ENCODE data around the gene USP34. TPM values are rescaled to one million over a fixed set of nuclear protein-coding genes. Genes with fewer than 3 reads are reported as not detected.

USP34 gene
- total and polyA plus RNA-seq, 2 experiments from 2014 or later, result 42.4 to 94.5 TPM

DNA sequence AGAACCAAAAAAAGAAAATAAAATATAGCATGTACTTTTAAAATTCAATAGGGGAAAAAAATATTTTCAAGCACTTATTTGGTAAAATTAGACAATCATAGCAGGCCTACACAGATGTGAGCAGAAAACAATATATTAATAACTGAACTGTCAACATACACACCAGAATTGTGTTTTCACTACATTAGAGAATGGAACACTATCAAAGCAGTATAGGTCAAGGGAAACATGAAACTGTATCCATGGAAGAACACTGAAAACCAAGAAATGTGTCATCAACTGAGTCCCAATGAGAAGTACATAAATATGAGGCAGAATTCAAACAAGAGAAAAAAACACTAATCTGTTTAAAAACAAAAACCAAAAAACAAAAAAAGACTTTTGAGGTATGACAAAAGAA, 132.4 kb downstream of the USP34 start:
- Histone ChIP-seq H3K4me3 (no peak overlapping the region), H3K4me1 (ENCODE audit: low read depth) (no peaks in the 10 kb centered on the region), H3K36me3 (peaks cover 26% of the 10 kb centered on the region), H3K27me3 (no peaks in the 10 kb centered on the region), H3K9me3 (ENCODE audit: low read depth) (no peaks in the 10 kb centered on the region), H3K27ac (no peak overlapping the region)
- TF ChIP-seq, protein P1, sequence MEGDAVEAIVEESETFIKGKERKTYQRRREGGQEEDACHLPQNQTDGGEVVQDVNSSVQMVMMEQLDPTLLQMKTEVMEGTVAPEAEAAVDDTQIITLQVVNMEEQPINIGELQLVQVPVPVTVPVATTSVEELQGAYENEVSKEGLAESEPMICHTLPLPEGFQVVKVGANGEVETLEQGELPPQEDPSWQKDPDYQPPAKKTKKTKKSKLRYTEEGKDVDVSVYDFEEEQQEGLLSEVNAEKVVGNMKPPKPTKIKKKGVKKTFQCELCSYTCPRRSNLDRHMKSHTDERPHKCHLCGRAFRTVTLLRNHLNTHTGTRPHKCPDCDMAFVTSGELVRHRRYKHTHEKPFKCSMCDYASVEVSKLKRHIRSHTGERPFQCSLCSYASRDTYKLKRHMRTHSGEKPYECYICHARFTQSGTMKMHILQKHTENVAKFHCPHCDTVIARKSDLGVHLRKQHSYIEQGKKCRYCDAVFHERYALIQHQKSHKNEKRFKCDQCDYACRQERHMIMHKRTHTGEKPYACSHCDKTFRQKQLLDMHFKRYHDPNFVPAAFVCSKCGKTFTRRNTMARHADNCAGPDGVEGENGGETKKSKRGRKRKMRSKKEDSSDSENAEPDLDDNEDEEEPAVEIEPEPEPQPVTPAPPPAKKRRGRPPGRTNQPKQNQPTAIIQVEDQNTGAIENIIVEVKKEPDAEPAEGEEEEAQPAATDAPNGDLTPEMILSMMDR (IDR thresholded peaks at IDR 0.05; ENCODE audit: low read depth, low read length), result no peak
- DNase-seq (ENCODE audit: low read depth in 1 of 2, low spot score in 1 of 2), result no peak

DNA sequence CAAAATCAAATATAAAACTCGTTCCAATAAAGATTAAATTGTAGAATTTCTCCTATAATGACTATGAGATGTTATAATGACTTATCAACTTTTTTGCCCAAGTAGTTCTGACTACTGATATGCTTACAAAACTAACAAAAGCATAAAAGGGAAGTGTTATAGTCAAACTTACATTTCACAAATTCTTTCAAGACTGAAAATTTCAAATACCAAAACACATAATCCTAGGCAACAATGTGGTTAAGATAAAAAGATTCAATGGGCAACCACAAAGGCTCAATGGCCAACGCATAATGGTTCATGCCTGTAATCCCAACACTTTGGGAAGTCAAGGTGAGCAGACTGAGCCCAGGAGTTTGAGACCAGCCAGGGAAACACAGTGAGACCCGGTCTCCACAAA, 135.7 kb downstream of the USP34 start:
- peaks cover 41% of the 10 kb centered on the region for H3K36me3 ChIP-seq

DNA sequence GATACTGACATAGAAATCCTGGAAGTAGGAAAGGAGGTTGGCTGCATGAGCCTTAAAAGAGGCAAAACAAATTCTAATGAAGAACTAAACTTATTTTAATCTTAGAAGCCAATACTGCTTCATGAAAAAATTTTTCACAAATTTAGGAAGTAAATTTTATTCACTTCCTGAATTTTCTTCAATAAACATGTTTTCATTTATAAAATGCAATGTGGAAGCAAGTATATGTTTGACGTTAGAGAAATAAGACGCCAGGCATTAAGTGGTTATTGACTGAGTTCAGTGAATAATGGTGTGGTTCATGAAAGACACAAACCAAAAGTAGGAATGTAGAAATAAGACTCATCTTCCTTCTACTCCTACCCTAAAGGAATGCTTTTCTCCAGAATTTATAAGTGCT, 136.4 kb downstream of the USP34 start:
- no peak overlapping the region for H3K27ac ChIP-seq
- peaks cover 44% of the 10 kb centered on the region for H3K36me3 ChIP-seq

More for the DNA sequence above, 135.7 kb downstream of the USP34 start:
- no peaks in the 10 kb centered on the region for H3K9me3 ChIP-seq (ENCODE audit: low read depth)
- no peak overlapping the region for H3K27ac ChIP-seq
- DNase-seq (ENCODE audit: low read depth in 1 of 2, low spot score in 1 of 2), result no peak
- H3K27me3 ChIP-seq, result no peaks in the 10 kb centered on the region
- TF ChIP-seq, protein P1 (IDR thresholded peaks at IDR 0.05; ENCODE audit: low read depth, low read length), result no peak
- H3K4me1 ChIP-seq (ENCODE audit: low read depth), result no peaks in the 10 kb centered on the region
- H3K4me3 ChIP-seq, result no peak overlapping the region

DNA sequence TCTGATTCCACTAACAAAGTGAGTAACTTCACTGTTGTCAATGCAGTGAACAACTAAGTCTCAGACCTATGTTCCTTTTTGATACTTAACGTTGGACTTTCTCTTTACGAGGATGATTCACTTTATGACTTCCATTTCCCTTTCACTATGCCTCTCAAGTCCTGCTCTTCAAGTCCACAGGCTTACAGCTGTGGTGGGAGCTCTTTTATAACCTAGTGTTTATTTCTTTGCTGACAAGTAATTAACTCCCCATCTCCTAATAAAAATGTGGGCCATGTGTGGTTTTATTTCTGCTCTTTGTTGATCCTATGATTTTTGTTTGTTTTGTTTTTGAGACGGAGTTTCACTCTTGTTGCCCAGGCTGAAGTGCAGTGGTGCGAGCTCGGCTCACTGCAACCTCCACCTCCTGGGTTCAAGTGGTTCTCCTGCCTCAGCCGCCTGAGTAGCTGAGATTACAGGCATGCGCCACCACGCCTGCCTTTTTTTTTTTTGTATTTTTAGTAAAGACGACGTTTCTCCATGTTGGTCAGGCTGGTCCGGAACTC, 142.1 kb downstream of the USP34 start:
- no peaks in the 10 kb centered on the region for H3K9me3 ChIP-seq (ENCODE audit: low read depth)
- no peak overlapping the region for H3K27ac ChIP-seq
- H3K36me3 ChIP-seq, result peaks cover 37% of the 10 kb centered on the region
- H3K4me3 ChIP-seq, result no peak overlapping the region
- H3K27me3 ChIP-seq, result no peaks in the 10 kb centered on the region
- TF ChIP-seq, protein P1 (IDR thresholded peaks at IDR 0.05; ENCODE audit: low read depth, low read length), result no peak
- no peaks in the 10 kb centered on the region for H3K4me1 ChIP-seq (ENCODE audit: low read depth)
- DNase-seq (ENCODE audit: low read depth in 1 of 2, low spot score in 1 of 2), result no peak

More for the DNA sequence above, 136.4 kb downstream of the USP34 start:
- DNase-seq (ENCODE audit: low read depth in 1 of 2, low spot score in 1 of 2), result no peak
- Histone ChIP-seq H3K9me3 (ENCODE audit: low read depth) (no peaks in the 10 kb centered on the region), H3K27me3 (no peaks in the 10 kb centered on the region), H3K4me3 (no peak overlapping the region), H3K4me1 (ENCODE audit: low read depth) (no peaks in the 10 kb centered on the region)
- TF ChIP-seq, protein P1 (IDR thresholded peaks at IDR 0.05; ENCODE audit: low read depth, low read length), result no peak

DNA sequence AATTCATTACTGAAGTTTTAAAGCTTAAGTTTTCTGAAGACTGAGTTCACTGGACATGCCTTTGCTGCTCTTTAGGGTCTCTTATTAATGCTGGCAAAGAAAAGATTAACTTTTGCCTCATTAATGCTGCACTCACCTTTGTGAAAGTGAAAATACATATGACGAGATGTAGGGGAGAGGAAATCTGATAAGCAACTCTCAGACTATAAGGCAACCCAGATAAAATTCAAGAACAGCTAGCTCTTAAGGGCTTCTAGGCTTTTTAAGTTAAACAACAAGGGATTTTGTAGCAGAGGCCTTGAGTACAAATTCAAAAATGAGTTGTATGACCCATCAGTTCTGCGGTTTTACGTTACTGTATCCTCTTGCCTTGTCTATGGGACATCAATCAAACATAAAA, 143.7 kb downstream of the USP34 start:
- H3K36me3 ChIP-seq, result peaks cover 35% of the 10 kb centered on the region
- H3K4me3 ChIP-seq, result no peak overlapping the region
- H3K27me3 ChIP-seq, result no peaks in the 10 kb centered on the region
- H3K9me3 ChIP-seq (ENCODE audit: low read depth), result no peaks in the 10 kb centered on the region
- H3K27ac ChIP-seq, result peak overlapping the region; percentile 1
- DNase-seq (ENCODE audit: low read depth in 1 of 2, low spot score in 1 of 2), result no peak
- TF ChIP-seq, protein P1 (IDR thresholded peaks at IDR 0.05; ENCODE audit: low read depth, low read length), result no peak
- no peaks in the 10 kb centered on the region for H3K4me1 ChIP-seq (ENCODE audit: low read depth)
